ENCODE data around the gene DHPS.
"Not testable (repeated sequence)": the region's sequence is repeated elsewhere in the genome, so short reads cannot be mapped to it uniquely, and the experiment has no call there.

The DHPS gene

DNA sequence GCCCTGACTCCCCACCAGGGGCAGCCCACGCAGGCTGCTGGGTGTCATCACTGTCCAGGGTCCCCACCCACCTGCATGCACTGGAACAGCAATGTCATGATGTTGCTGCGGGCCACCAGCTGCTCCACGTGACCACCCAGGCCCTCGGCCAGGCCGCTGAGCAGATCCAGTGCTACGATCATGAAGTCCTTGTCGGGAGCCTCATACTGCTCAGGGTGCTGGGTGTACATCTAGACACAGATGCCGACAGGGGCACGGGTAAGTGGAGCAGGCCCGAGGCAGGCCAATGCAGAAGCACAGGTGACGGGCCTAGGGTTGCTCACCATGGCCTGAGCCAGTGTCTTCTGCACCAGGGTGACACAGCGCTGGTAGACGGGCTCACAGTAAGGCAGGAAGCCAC, 23.5 kb upstream of the DHPS start:
- no peak for DNase-seq

DNA sequence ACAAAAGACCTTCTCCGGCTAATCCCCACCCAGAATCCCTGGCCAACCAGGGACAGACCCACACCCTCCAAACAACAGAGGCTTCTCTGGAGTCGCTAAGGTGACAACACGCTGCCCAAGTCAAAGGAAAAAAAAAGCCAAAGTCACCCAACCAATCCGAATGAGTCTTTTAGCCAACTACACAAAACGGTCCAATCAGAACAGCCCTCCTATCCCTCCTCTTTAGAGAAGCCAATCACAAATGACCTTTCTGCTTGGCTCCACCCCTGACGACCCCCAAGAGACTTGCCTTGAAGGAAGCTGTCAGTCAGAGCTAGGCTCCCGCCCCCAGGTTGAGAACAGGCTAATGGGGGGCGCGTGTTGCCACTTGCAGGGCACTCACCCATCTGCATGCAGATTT, 21.4 kb upstream of the DHPS start:
- peak in 1 of 2 donors; percentile 16 for DNase-seq

DNA sequence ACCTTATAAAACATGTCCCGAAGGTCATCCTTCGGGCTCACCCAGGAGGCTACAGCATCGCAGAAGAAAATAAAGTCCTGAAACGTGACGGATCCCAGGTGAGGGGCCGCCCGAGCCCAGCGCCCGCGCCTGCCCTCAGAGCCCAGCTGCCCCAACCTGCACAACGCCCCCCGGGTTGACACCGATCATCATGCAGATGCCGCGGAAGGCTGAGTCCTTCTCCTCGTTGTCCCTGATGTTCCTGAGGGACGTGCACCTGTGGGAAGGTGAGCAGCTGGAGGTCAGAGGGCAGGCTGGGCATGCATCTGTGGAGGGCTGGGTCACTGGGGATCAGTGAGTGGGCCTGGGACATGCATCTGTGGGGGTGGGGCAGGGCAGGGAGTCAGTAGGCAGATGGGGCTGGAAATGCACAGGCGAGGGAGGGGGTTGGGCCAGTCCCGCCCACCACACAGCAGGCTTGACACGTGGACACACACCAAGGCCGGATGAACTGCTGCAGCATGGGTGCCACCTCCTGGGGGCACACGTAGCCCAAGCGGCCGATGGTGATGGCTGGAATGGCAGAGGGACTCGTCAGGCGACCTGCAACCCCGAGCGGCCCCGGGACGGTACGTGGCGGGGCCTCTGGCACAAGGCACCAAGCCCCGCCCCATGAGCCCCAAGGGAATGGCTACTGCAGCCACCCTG, 20.1 kb upstream of the DHPS start:
- no peak for DNase-seq

GRCh38 chr19:12698138-12698537, 16.5 kb upstream of the DHPS start:
- no peak for DNase-seq

- not testable (repeated sequence) for DNase-seq
Measured at GRCh38 chr19:12697425-12697824, 15.7 kb upstream of the DHPS start.

GRCh38 chr19:12696366-12697335, 15.0 kb upstream of the DHPS start, which contains the start of gene FBXW9:
FBXW9 (minus strand) TSS chr19:12696631; CDS start chr19:12696581, 50 bp downstream.
- DNase-seq = peak; percentile 96 to 97

DNA sequence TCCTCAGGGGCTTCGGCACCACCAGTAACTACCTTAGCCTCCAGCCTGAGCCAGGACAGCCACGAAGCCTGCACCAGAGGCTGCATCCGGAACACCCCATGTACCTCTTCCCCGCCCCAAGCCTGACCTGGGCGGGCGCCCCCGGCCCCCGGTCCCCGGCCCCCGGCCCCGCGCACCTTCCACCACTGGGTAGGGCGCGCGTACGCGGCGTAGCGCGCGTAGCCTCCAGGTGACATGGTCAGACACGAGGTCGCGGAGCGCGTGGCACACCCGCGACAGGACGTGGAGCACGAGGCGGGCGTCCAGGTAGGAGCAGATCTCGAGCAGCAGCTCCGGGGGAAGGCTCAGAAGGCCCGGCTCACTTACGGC, 14.3 kb upstream of the DHPS start:
- no peak for DNase-seq

DNA sequence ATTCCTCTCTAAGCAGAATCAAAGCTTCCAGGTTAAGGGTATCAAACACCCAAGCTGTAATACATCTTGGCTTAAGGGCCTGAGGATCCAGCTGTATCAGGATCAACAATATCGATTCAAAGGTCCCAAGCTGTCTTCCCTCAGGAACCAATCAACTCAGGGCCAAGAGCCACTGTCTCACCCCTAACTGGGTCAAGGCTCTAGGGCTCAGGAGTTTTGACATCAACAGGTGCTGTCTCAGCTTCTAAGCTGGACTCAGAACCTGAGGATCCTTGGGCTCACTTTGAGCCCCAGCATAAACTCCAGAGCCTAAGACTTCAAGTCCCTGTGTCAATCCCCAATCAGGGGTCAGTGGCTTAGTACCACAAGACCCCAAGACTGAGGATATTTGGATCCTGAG, 13.8 kb upstream of the DHPS start:
- no peak for DNase-seq

DNA sequence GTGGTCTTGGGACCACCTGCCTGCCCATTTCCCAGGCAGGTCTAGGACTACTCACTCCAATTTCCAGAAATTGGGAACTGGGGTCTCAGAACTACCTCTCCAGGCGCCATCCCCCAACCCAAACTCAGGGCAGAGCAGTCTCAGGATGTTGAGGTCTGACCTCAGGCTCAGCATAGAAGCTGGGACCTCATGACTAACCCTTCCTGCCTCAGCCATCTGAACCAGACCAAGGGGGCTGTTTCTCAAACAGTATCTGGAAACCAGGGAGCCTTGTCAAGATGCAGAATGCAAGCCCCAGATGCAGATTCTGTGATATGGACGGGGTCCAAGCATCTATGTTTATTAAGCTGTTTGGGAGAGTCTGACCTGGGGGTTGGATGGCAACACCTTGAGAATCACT, 13.4 kb upstream of the DHPS start:
- DNase-seq = no peak

GRCh38 chr19:12694641-12695040, 13.0 kb upstream of the DHPS start:
- no peak for DNase-seq

- DNase-seq = no peak
Measured at GRCh38 chr19:12692960-12693359, 11.3 kb upstream of the DHPS start.

DNA sequence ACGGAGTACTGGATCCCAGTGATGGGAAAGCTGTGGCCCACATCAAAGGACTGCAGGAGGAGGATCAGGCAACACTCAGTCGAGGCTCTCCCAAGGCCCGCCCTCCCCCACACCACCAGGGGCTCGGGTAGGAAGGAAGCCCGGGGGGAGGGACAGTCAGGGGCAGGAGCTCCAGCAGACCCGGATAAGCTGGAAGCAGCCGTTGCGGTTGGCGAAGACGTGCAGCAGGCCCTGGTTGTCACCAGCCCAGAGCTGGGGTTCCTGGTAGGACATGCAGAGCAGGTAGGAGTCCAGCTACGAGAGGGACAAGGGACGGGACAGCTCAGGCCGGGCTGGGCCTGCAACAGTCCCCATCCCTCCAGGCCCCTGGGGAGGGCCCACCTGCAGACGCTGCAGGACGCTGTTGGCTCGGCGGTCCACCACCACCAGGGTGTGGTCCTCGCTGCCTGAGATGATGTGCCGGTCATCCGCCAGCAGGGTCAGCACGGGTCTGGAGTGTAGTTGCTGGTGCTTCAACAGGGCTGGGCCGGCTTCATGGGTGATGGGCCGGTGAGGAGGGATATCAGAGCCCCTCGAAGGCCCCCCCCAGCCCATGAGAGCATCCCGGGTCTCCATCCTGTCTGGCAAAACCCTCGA, 8.0 kb upstream of the DHPS start:
- no peak for DNase-seq

DNA sequence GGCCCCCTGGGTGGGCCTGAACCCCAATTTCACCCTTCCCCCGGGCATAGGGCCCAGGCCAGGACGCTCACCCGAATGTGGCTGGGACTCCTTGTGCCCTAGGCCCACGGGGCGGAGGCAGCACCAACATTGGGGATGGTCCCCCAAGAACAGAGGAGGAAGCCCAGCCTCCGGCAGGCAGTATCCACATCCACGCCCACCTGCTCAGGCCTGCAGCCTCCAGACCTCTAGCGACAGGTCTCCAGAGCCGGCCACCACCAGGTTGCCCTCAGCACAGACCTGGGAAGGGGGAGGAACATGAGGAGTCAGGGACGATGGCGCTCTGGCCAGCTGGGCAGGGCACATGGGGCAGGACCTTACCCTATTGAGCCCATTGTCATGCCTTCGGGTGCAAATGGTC, 7.3 kb upstream of the DHPS start:
- no peak for DNase-seq

GRCh38 chr19:12687496-12688196, 6.0 kb upstream of the DHPS start, which contains the start of gene GNG14:
GNG14 (plus strand) TSS chr19:12687998; CDS start chr19:12688049, 51 bp downstream.
- DNase-seq = no peak

DNA sequence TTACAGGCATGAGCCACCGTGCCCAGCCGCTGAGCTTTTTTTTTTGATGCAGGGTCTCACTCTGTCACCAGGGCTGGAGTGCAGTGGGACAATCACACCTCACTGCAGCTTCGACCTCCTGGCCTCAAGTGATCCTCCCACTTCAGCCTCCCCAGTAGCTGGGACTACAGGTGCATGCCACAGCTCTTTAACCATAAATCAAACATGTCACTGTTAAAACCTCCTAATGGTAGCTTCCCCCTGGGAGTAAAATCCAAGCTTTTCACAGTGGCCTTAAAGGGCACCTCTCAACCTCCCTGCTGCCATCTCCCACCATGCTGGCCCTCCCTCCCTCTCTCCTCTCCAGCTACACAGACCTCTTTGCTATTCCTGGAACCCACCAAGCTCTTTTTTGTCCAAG, 4.2 kb upstream of the DHPS start:
- DNase-seq = no peak

DNA sequence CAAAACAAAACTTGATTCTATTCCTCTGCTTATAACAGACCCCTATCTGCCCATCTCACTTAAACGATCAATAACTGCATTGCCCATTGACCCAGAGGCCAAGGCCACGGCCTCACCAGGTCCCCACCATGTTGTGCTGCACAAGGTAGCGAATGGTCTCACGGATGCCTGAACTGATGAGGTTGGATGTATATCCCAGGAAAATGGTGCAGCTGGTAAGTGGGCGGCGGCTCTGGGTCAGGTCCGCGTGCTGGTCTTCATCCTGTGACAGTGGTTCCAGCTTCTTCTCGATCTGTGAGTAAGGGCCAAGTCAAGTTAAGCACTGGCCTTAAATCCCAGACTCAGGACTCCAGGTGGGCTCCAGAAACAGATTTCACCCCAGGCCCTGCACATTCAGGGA, 1.6 kb downstream of the DHPS start:
- DNase-seq = no peak

GRCh38 chr19:12678039-12678438, 3.6 kb downstream of the DHPS start:
- not testable (repeated sequence) for DNase-seq

GRCh38 chr19:12676928-12677327, 4.8 kb downstream of the DHPS start:
- DNase-seq = no peak

- peak; percentile 78 to 85 for DNase-seq
Measured at GRCh38 chr19:12676384-12676792, 5.3 kb downstream of the DHPS start.

GRCh38 chr19:12675940-12676339, 5.7 kb downstream of the DHPS start:
- no peak for DNase-seq

- DNase-seq = no peak
Measured at GRCh38 chr19:12675399-12675798, 6.3 kb downstream of the DHPS start.

DNA sequence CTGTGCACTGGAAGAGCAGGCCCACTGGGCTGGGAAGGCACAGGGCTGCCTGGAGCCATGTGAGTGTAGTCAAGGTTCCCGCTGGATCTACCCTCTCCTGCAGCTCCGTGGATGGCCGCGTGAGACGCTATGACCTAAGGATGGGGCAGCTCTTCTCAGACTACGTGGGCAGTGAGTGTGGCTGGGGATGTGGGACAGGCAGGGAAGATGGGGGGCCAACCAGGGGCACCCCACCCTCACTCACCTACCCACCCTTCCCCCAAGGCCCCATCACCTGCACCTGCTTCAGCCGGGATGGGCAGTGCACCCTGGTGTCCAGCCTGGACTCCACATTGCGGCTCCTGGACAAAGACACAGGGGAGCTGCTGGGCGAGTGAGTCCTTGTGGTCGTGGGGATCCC, 8.9 kb downstream of the DHPS start:
- DNase-seq = no peak

All from CD4-positive, alpha-beta T cell treated with Interferon alpha-2 for 1 hour (primary cell).